Astrocyte of the spinal cord (primary cell): ENCODE results near the gene MRPL47.

Experiments used
- DNase-seq: peaks from one replicate; pipeline ENCODE4 v3.0.0; 2011; ENCODE audit warnings: low read depth, low spot score
- H3K4me3 ChIP-seq: 2 replicates; pipeline ENCODE4 v1.5.1; 2011; ENCODE audit warnings: low read depth, mild to moderate bottlenecking, low read length, moderate library complexity
- CTCF ChIP-seq: IDR thresholded peaks from 2 replicates; pipeline ENCODE4 v1.5.1; 2012; ENCODE audit warnings: low read depth, mild to moderate bottlenecking, low read length, inconsistent platforms
- in situ Hi-C: cut with HindIII; loops from 2 replicates; pipeline ENCODE4 v1.10.0; 2017; ENCODE audit warnings: low sequenced_read_pairs

Gene MRPL47

GRCh38 chr3:179542375-179542774, 62.1 kb downstream of the MRPL47 start:
- no peak for DNase-seq
- in situ Hi-C loops, result no loop called here
- TF ChIP-seq CTCF, result no peak

DNA sequence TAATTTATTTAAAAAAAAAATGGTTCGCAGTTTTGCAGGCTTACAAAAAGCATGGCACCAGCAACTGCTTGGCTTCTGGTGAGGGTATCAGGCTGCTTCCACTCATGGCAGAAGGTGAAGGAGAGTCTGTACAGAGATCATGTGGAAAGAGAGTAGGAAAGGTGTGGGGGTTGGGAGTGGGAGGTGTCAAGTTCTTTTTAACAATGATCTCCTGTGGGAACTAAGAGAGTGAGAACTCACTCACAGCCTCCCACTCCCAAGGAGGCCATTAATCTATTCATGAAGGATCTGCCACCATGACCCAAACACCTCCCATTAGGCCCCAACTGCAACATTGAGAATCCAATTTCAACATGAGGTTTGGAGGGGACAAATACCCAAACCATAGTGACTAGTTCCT, 62.8 kb downstream of the MRPL47 start:
- no peak for DNase-seq
- in situ Hi-C loops, result no loop called here
- TF ChIP-seq CTCF, result no peak

More at GRCh38 chr3:179542375-179542774, 62.1 kb downstream of the MRPL47 start:
- H3K4me3 ChIP-seq, result no peak overlapping the region

DNA sequence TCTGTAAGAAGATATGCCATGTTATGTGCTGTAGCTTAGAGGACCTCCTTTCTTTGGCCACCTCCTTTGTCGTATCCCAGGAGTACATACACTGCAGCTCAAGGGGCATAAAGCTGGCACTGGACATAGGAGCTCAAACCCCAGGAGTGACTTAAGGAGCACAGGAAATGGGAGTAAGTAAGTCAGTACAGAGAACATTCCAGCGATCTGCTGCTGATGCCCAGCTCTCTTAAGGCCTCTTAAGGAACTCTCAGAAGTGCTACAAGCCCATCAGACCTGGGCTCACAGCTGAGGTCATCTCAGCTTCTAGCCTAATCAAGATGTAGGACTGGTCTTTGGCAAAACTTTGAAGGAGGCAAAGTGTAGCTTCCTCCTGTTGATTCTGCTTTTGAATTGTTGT, 63.3 kb downstream of the MRPL47 start:
- no peak for DNase-seq
- no peak overlapping the region for H3K4me3 ChIP-seq
- TF ChIP-seq CTCF, result no peak
- in situ Hi-C loops, result no loop called here

More for the DNA sequence above, 62.8 kb downstream of the MRPL47 start:
- no peak overlapping the region for H3K4me3 ChIP-seq
